ENCODE results near the gene PRR23E. TPM values are rescaled to one million over a fixed set of nuclear protein-coding genes. Genes with fewer than 3 reads are reported as not detected.

Gene PRR23E
- total RNA-seq, 1 experiment from 2014 or later: not detected

GRCh38 chr3:127238602-127239001 is 45.7 kb downstream of the PRR23E start:
- Histone ChIP-seq H3K4me1 (ENCODE audit: control insufficient read depth, insufficient read depth, low read length) (no peaks in the 10 kb centered on the region), H3K9me3 (ENCODE audit: control insufficient read depth, insufficient read depth, low read depth, low read length) (no peaks in the 10 kb centered on the region), H3K27me3 (ENCODE audit: control insufficient read depth, insufficient read depth, low read length) (0 out of 2 replicates have a peak, but pooled peaks cover 2% of the 10 kb centered on the region), H3K36me3 (ENCODE audit: control insufficient read depth, insufficient read depth, low read length) (no peaks in the 10 kb centered on the region), H3K4me3 (ENCODE audit: low read depth in 2 of 2, low read length in 2 of 2) (no peak overlapping the region), H3K27ac (ENCODE audit: low read length) (no peak overlapping the region)
- no peak for ATAC-seq
- ChIA-PET POLR2A (no interaction called here), CTCF (no interaction called here)
- no TSS peak for BruUV-seq (replicated peaks)
- intact Hi-C loops (cut with micrococcal nuclease; ENCODE audit: unreplicated experiment) (no loop called here), in situ Hi-C loops (cut with HindIII; ENCODE audit: low pct_unique_long_range_greater_than_20kb, low sequenced_read_pairs) (no loop called here)
- DNase-seq (ENCODE audit: low read depth, low spot score): no peak
- no peak for TF ChIP-seq SIN3A (IDR thresholded peaks at IDR 0.05; ENCODE audit: borderline replicate concordance, insufficient read depth, low read depth, low read length)
- TF ChIP-seq POLR2AphosphoS5 (IDR thresholded peaks at IDR 0.05; ENCODE audit: low read depth, low read length): no peak
- TF ChIP-seq, protein P1, sequence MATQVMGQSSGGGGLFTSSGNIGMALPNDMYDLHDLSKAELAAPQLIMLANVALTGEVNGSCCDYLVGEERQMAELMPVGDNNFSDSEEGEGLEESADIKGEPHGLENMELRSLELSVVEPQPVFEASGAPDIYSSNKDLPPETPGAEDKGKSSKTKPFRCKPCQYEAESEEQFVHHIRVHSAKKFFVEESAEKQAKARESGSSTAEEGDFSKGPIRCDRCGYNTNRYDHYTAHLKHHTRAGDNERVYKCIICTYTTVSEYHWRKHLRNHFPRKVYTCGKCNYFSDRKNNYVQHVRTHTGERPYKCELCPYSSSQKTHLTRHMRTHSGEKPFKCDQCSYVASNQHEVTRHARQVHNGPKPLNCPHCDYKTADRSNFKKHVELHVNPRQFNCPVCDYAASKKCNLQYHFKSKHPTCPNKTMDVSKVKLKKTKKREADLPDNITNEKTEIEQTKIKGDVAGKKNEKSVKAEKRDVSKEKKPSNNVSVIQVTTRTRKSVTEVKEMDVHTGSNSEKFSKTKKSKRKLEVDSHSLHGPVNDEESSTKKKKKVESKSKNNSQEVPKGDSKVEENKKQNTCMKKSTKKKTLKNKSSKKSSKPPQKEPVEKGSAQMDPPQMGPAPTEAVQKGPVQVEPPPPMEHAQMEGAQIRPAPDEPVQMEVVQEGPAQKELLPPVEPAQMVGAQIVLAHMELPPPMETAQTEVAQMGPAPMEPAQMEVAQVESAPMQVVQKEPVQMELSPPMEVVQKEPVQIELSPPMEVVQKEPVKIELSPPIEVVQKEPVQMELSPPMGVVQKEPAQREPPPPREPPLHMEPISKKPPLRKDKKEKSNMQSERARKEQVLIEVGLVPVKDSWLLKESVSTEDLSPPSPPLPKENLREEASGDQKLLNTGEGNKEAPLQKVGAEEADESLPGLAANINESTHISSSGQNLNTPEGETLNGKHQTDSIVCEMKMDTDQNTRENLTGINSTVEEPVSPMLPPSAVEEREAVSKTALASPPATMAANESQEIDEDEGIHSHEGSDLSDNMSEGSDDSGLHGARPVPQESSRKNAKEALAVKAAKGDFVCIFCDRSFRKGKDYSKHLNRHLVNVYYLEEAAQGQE (IDR thresholded peaks at IDR 0.05; ENCODE audit: insufficient read depth in 1 of 2, low read depth in 2 of 2, low read length in 1 of 2): no peak
- TF ChIP-seq TCF7L2 (IDR thresholded peaks at IDR 0.05; ENCODE audit: low read depth, low read length): no peak
- no peak for TF ChIP-seq CTCF (IDR thresholded peaks at IDR 0.05)

GRCh38 chr3:127247292-127247691 is 54.4 kb downstream of the PRR23E start:
- no peaks in the 10 kb centered on the region for H3K4me1 ChIP-seq (ENCODE audit: control insufficient read depth, insufficient read depth, low read length)
- ATAC-seq (no peak), DNase-seq (ENCODE audit: low read depth, low spot score) (no peak)
- BruUV-seq (replicated peaks): no TSS peak
- TF ChIP-seq SIN3A (IDR thresholded peaks at IDR 0.05; ENCODE audit: borderline replicate concordance, insufficient read depth, low read depth, low read length) (no peak), TCF7L2 (IDR thresholded peaks at IDR 0.05; ENCODE audit: low read depth, low read length) (no peak), CTCF (IDR thresholded peaks at IDR 0.05) (no peak), POLR2AphosphoS5 (IDR thresholded peaks at IDR 0.05; ENCODE audit: low read depth, low read length) (no peak)
- TF ChIP-seq, protein P1 (IDR thresholded peaks at IDR 0.05; ENCODE audit: insufficient read depth in 1 of 2, low read depth in 2 of 2, low read length in 1 of 2): no peak
- ChIA-PET POLR2A (no interaction called here), CTCF (no interaction called here)
- intact Hi-C loops (cut with micrococcal nuclease; ENCODE audit: unreplicated experiment): no loop called here
- H3K4me3 ChIP-seq (ENCODE audit: low read depth in 2 of 2, low read length in 2 of 2): no peak overlapping the region
- in situ Hi-C loops (cut with HindIII; ENCODE audit: low pct_unique_long_range_greater_than_20kb, low sequenced_read_pairs): no loop called here
- no peak overlapping the region for H3K27ac ChIP-seq (ENCODE audit: low read length)
- peaks cover 2% of the 10 kb centered on the region; the same call in 1 of the 2 replicates for H3K27me3 ChIP-seq (ENCODE audit: control insufficient read depth, insufficient read depth, low read length)
- H3K9me3 ChIP-seq (ENCODE audit: control insufficient read depth, insufficient read depth, low read depth, low read length): peaks cover 18% of the 10 kb centered on the region
- H3K36me3 ChIP-seq (ENCODE audit: control insufficient read depth, insufficient read depth, low read length): no peaks in the 10 kb centered on the region

Other genes starting within 250 kb of the PRR23E start
- 80.6 TPM for gene PLXNA1, start 210.0 kb upstream of the PRR23E start, total RNA-seq (2021; ENCODE audit: unreplicated experiment)
- not detected for gene PRR20G, start 94.9 kb downstream of the PRR23E start, total RNA-seq (2021; ENCODE audit: unreplicated experiment)

Measured in Panc1 (cell line).